NCI-H2196 treated with DMSO at 0.1 percent for 48 hours (cell line): ENCODE measurements around the gene OR51D1.

Experiments
- DNase-seq: peaks from one replicate; lab custom pipeline; 2025; ENCODE audit not compliant: unreplicated experiment; lab: John Stamatoyannopoulos, UW

Gene OR51D1, protein sequence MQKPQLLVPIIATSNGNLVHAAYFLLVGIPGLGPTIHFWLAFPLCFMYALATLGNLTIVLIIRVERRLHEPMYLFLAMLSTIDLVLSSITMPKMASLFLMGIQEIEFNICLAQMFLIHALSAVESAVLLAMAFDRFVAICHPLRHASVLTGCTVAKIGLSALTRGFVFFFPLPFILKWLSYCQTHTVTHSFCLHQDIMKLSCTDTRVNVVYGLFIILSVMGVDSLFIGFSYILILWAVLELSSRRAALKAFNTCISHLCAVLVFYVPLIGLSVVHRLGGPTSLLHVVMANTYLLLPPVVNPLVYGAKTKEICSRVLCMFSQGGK

DNA sequence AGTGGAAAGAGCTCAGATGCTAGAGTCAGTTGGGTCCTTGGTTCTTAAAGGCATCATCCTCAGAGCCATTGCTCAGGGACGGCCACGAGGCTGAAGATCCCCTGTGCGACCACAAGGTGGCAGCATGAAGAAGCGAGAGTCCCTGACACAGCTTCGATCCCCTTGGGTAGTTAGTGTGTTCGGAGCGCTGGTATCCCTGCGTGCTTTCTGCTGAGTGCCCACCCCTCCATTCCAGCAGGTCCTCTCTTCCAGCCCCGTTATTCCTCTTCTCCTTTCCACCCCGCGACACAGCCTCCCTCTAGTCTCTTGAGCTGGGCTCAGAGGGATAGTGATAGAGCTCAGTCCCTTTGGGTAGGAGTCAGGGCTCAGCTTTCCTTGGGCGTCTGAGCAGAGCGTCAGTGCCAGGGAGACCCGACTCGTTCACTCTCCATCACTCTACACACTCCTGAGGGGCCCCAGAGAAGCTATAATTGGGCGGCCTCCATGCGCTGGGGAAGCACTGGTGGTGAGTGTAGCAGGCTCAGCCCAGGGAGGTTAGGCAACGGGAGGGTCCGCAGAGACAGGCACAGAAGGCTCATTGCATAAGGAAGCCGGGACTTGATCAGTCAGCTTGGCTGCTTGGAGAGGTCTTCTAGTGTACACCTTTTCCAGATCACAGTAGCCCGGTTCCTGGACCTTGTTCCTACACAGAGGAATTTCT lies at the start of gene OR51D1:
Gene OR51D1, plus strand, starts transcription at position 516 of the 700 bp plus-strand sequence. CDS start 2,314 bp downstream, outside the sequence.
- DNase-seq, result peak; percentile 59

DNA sequence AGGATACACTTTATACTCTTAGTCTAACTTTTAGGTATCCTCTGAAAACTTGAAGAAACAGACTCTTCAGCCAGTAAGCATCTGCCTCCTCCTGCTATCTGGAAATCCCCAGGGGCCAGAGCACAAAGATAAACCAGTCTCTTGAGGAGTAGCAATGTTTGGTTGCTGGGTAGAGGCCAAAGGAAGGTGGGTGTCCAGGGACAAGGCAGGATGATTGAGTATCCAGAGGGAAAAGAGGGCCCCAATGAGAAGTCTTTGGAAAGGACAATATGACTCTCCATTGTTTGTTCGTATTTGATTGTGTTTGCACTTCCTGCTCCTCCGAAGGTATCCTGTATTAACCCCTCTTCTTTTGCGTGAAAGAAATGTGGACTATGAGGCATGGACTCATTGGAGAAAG lies 48.3 kb upstream of the OR51D1 start:
- DNase-seq, result no peak

DNA sequence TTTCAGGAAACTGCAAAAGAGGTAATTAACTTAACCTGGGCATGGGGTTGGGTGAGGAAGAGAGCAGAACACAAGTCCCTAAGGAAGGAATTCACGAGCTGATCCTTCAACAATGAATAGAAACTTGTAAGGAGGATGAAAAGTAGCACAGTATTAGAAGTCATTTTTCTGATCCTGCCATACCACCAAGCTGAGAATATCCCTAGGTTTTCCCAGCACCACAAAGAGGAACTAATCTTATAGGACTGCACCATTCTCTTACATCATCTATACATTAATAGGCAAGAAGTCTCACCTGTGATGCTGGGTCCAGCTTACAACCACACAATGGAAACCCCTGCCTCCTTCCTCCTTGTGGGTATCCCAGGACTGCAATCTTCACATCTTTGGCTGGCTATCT lies 43.5 kb upstream of the OR51D1 start, which contains the start of gene OR52I1:
Gene OR52I1, plus strand, starts transcription at position 301 of the 400 bp plus-strand sequence. Its CDS starts 0 bp downstream, at position 301.
- DNase-seq, result no peak

DNA sequence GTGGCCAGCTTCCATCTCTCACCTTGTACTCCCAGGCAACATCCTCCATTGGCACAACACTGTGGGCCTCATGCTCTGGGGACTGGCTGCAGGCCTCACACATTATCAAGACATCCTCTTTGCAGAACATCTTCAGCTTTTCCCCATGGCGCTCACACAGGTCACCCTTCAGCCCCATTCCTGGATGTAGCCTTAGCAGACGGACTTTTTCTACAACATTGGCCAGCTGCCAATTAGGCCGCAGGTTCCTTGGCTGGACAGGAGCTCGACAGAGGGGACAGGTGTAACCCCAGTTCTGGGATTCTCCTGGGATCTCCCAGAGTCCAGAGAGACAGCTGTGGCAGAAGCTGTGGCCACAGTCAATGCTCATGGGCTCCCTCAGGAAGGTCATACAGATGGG lies 32.2 kb upstream of the OR51D1 start:
- DNase-seq, result no peak

DNA sequence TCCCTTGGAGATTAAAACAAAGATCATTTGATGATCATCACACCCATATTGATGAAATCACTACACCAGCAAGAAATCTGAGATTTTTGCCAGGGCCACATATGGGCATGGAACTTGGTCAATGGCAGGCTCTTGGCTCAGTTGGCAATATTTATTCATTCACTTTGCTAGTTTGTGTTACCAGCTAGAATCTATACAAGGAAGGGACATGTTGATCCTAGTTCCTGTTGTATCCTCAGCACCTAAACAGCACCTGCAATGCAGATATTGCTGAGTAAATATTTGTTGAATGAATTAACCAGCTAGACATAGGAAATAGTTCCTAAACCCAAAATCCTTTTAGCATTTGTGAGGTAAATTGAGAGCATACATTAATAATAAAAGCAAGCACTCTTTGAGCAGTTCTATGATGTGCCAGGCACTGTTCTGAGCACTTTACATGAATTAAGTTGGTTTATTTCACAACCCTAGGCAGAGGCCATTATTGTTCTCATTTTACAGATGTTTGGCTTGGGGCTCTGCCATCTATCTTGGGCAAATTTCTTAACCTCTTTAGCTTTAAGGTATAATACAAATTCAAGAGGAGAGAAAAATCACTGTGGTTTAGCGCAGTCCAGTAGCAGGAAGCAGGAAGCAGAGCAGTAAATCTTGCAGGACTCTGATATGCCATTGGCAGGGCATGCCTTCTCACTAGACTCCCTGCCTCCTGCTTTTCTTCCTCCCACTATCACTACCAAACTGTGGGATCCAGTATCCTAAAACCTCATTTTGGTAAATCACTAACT lies 30.9 kb upstream of the OR51D1 start:
- peak; percentile 37 for DNase-seq

DNA sequence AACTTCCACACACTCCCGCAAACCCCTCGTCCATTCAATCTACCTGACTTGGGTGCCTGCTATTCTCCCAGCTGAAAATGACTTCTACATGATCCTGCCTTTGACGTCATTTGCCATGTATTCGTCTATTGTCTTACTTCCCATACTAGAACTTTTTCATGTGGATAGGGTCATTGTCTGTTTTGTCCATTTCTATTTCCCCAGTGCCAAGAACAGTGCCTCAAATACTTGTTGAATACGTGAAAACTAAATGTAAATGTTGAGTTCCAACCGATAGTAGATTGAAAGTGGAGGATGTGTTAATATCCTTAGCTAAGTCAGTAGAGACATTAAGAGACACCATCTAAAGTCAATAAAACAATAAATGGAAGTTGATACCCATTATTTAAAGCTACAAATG lies 30.2 kb upstream of the OR51D1 start:
- DNase-seq, result no peak

DNA sequence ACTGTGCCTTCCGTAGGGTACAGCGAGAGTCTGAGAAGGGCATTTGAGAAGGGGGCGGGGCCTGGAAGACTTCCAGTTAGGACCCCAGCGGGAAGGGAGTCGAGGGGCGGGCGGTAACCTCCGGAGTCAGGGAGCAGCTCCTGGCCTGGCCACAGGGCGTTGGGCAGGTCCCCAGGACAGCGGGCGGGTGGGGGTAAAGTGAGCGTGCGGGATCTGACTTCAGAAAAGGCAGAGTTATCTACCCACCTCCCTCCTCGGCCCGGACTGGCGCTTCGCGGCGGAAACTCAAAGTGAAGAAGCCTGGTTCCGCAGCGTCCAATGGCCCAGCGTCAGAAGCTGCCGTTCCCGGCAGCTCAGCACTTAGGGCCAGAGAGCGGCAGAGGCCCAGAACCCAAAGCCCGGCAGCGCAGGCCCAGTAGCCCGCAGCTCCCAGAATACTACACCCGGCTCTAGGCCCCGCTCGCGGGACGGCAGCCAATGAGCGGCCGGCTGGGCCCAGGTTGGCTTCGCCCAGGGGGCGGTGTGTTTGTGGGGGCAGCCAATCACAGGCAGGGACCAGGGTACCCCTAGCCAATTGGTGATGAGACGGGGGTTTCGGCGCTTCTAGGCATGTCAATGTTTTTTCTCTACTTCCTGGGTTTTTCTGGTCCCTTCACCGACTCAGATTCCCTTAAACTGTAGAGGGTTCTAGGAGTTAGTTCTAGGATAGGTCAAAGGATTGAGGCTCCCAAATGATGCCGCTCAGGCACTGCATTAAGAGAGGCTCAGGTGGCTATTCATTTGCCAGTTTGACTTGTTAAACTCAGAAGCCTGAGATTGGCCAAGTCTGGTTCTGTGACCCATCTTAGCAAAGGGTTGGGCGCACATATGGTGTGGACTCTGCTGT lies 29.3 kb upstream of the OR51D1 start, which contains the start of gene TRIM68:
Gene TRIM68, minus strand, starts transcription at position 451 of the 886 bp plus-strand sequence. CDS start 2,727 bp downstream, outside the sequence.
- peak; percentile 94 for DNase-seq

DNA sequence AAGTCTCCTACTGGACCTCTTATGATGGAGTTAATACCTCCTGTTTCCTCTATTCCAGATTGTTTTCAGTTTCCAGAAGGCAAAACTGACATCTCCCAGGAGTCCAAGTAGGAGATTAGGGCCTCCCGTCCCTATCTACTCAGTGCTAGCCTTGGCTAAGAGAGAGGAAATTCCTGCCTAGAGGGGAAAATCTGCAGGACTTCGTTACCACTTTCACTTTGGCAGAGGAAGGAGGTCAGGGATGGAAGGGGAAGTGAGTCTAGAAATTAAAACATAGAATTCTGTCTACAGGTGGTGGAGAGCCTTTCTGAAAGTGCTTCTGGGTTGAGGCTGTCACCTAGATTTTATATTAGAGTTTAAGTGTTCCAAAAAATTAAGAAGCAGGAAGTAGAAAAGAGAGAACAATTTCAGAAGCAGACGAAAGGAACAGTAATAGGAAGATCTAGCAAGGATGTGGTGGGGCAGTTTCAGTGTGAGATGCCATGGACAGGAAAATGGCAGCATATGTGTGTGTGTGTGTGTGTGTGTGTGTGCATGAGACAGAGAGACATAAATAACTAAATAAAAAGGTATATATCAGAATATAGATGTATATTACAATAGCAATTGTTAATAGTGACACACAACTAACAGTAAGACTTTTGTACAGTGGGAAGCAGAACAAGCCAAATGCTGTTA lies 26.9 kb upstream of the OR51D1 start:
- no peak for DNase-seq

DNA sequence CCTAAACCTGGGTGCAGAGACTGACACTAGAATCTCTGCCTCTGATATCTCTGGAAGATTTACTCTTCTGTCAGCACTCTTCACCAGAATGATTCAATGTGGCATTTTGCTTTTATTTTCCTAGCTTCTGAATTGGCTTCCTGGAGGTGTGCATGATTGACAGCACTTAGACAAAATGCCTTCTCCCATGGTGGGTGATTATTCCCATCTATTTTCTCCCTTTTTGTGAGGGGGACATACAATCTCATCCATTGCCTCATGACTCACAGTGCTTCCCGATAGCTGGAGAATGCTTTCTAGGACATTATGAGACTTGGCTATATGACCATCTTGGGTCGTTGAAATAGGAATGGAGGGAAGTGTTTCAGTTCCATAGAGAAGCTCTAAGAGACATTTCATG lies 25.3 kb upstream of the OR51D1 start:
- no peak for DNase-seq

DNA sequence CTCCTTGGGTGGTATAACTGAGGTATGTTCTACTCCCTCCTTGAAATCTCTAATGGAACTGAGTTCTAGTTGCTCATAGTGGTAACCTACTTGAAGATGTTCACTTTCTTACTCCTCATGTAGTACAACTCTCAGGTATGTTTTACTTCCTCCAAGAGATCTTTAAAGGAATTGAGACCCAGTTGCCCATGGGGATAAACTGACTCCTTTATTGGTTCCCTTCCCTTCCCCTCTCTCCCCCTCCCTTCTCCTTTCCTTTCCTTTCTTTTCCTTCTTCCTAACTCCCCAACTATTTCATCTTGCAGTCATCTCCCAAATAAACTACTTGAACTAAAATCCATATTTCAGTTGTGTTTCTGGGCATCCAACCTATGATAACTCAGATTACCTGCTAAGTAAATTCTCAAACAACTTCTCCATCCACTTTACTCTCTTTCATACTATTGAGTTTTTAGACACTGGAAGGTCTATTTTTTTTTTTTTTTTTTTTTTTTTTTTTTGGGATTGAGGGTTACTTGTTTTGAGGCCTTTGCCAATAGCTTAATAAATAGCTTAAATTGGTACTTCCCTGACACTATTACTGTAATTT lies 21.3 kb upstream of the OR51D1 start:
- no peak for DNase-seq

DNA sequence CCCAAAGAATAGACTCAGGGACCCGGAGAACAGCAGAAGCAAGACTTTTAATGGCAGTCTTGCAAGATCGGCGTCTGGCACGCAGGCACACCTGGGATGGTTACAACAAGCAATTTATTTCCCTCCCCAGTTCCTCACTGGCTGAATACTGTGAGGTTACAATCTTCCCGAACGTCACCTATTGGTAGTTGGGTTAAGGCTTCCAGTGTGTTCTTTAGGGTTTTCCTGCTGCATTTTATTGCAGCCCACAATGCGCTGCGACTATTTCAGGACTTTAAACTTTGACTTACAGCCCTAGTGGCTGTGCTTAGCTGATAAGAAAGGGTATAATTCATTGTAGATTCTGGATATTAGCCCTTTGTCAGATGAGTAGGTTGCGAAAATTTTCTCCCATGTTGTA lies 17.8 kb upstream of the OR51D1 start:
- no peak for DNase-seq

DNA sequence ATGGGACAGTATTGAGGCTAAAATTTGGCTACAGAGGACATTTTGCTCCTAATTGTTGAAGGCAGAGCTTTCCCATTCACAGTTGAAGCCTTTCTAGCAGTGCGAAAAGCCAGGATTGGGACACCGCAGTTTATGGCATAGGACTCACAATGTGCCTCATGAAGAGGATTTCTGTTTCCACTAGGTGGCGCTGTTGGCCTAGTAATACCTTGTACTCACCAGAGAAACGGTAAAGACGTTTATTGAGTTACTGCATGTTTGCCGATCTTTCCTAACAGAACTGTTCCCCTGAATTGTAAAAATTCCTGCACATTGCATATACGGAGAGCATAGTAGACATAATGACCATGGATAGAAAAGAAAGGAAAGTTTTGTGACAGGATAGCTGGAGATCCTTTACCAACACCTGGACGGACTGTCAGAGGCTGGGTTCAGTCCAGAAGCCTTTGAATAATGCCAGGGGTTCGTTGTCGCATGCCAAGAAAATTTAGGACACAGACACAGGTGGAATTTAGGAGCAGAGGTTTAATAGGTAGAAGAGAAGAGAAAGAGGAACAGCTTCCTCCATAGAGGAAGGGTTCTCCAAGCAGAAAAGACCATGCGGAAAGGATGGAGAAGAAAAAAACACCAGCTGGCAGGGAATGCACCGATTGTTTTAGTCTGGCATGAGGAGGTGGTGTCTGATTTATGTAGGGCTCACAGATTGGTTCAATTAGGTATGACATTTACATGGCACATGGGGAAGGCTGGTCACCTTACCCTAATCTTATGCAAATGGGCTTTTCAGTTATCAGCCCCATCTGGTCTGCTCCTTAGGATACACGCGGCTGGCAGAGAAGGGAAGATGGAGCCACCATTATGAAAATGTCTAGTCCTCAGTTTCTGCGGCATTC lies 10.8 kb upstream of the OR51D1 start:
- peak; percentile 39 for DNase-seq

DNA sequence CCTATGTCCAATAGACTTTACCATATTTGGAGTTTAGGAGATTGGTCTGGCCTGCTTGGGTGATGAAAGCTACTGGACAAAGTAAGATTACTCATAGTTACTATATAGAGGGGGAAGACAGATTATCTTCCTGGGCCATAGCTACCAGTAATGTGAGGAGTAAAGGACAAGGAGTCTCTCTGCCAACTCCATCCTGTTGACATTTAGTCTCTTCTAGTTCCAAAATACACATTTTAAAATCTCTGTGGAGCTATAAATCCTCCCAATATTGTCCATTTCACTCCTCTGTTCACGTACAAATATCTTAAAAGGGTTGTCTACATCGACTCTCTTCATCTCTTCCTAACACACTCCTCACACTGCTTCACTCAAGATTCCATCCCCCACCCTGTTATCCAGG lies 1.1 kb upstream of the OR51D1 start:
- DNase-seq, result no peak

DNA sequence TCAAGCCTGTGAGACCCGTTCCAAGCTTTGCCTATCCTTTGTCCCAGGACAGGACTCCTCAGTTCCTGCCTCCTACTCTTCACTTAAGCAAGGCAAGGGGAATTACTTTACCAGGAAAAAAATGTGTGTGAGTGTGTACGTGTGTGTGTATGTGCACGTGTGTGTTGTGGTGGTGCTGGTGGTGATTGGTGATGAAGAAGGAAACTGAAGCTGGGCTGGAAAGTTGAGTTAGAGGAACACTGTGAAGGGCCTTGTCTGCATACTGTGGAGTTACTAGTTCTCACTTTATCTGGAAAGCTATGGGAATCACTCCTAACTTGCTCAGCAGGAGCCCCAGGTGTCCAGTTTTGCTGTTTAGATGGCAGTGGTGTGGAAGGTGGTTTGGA lies 378 bp downstream of the OR51D1 start:
- DNase-seq, result no peak

DNA sequence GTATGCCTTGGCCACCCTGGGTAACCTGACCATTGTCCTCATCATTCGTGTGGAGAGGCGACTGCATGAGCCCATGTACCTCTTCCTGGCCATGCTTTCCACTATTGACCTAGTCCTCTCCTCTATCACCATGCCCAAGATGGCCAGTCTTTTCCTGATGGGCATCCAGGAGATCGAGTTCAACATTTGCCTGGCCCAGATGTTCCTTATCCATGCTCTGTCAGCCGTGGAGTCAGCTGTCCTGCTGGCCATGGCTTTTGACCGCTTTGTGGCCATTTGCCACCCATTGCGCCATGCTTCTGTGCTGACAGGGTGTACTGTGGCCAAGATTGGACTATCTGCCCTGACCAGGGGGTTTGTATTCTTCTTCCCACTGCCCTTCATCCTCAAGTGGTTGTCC lies 2.7 kb downstream of the OR51D1 start:
- no peak for DNase-seq

DNA sequence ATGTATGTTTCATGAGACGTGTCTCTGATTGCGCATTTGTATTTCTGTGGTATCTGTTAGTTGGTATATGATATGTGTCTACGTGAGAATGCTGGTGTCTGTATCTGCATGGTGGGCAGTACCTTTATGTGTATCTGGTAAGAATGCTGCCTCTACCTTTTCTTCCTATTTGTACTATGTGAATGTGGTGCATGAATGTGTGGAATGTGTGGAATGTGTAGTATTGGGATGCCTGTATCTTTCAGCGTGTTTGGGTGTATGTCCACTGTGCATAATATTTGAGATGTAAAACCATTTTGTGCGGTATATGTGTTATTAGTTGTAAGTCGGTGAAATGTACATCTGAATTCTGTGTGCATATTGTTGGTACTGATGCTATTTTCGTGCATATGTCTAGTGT lies 4.2 kb downstream of the OR51D1 start:
- no peak for DNase-seq

DNA sequence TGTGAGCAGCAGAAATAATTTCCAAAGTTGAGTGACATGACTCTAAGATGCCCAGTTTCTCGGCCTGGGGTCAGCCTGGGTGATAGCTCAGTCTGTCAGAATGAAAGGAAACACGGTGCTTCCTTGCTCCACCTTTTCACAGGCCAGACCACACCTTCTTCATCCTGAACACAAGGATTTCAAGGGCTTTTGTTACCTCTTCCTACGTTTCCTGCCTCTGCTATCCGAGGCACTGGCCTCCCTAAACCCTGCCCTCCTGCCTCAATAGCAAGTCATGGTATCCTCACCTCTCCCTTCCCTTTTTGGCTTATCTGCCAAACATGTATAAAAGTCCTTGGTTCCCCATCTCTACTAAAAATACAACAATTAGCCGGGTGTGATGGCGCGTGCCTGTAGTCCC lies 4.8 kb downstream of the OR51D1 start:
- no peak for DNase-seq

DNA sequence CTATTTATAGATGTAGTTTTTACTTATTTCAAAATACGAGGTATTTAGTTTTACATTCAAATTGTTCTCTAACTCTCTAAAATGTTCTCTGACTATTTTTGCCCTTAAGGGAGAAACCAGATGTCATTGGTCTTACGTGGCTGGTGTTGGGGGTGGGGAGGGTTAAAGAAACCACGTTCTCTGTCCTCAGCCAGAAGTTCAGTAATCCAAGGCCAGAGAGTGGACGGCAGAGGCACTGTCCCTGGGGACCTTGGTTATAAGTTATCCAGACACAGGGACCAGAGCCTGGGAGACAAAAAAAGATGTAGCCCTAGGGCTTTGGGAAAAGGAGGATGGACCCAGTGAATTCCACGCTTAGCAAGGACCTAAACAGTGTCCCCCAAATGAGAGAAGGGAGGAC lies 5.8 kb downstream of the OR51D1 start:
- DNase-seq, result no peak

DNA sequence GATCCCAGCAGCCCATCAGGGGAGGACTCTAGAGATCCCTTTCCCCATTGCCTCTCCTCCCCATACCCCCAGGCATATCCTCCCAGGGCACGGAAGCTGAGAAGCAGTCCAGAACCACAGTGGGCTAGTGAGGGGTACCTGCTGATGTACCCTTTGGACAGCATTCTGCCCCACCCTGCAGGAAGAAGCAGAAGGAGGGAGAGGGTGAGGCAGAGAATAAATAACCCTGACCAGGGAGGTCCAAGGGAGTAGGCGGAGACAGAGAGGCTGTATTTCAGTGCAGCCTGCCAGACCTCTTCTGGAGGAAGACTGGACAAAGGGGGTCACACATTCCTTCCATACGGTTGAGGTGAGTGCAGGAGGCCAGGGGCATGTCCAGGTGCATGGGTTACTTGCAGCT lies 6.4 kb downstream of the OR51D1 start, which contains the start of gene OR51E1:
Gene OR51E1, plus strand, starts transcription at position 301 of the 400 bp plus-strand sequence. CDS start 8,545 bp downstream, outside the sequence.
- no peak for DNase-seq
